Spleen (tissue), 11 donors: Measurements from ENCODE around the gene MIA2. TPM values are rescaled to one million over a fixed set of nuclear protein-coding genes. Genes with fewer than 3 reads are reported as not detected.
"Not testable (repeated sequence)": the region's sequence is repeated elsewhere in the genome, so short reads cannot be mapped to it uniquely, and the experiment has no call there.

Experiments
- DNase-seq: peaks from one replicate; pipeline ENCODE4 v3.0.0-alpha.2; 2020
- H3K27ac ChIP-seq, 8 donors: fragments of 200-600 bp; sonication (generic) in 7 of 8; 1 replicate in 4 of 8; 2 replicates in 4 of 8; pipeline versions ENCODE4 v1.5.0 to v1.8.0; 2016 to 2021; ENCODE audit warnings: inconsistent platforms in 4 of 8, mild to moderate bottlenecking in 4 of 8, moderate library complexity in 1 of 8
- H3K27me3 ChIP-seq, 7 donors: fragments of 200-600 bp; sonication (generic) in 6 of 7; replicated peaks in 1 of 7; 1 replicate in 4 of 7; 2 replicates in 3 of 7; pipeline versions ENCODE4 v1.5.0 to v1.8.0; 2016 to 2021; ENCODE audit warnings: inconsistent platforms in 3 of 7, mild to moderate bottlenecking in 1 of 7
- H3K36me3 ChIP-seq, 6 donors: fragments of 200-600 bp; sonication (generic) in 5 of 6; 1 replicate in 4 of 6; 2 replicates in 2 of 6; pipeline versions ENCODE4 v1.5.0 to v1.8.0; 2016 to 2021; ENCODE audit warnings: inconsistent platforms in 2 of 6
- H3K4me1 ChIP-seq, 6 donors: fragments of 200-600 bp; sonication (generic) in 5 of 6; 1 replicate in 3 of 6; 2 replicates in 3 of 6; pipeline versions ENCODE4 v1.5.0 to v1.8.0; 2016 to 2021; ENCODE audit warnings: inconsistent platforms in 3 of 6
- H3K4me3 ChIP-seq, 8 donors: fragments of 200-600 bp; sonication (generic) in 7 of 8; 1 replicate in 4 of 8; 2 replicates in 4 of 8; pipeline versions ENCODE4 v1.5.0 to v1.8.0; 2016 to 2021; ENCODE audit warnings: inconsistent platforms in 4 of 8, mild to moderate bottlenecking in 4 of 8, moderate library complexity in 2 of 8
- H3K9me3 ChIP-seq, 8 donors: fragments of 200-600 bp; sonication (generic) in 7 of 8; 1 replicate in 4 of 8; 2 replicates in 4 of 8; pipeline versions ENCODE4 v1.5.0 to v1.8.0; 2016 to 2021; ENCODE audit warnings: inconsistent platforms in 4 of 8
- POLR2A ChIP-seq, 3 donors: fragments of 450-650 bp; IDR thresholded peaks; one replicate each; pipeline ENCODE4 v1.5.1; 2017; ENCODE audit warnings: antibody characterized with exemption in 3 of 3, mild to moderate bottlenecking in 1 of 3
- POLR2AphosphoS5 ChIP-seq, 3 donors: sonication (generic); formaldehyde crosslinking; IDR thresholded peaks; one replicate each; pipeline ENCODE4 v1.5.1; 2017; ENCODE audit warnings: antibody characterized with exemption in 3 of 3
- whole genome bisulfite sequencing, 5 donors: extraction: QIAGEN DNeasy Blood & Tissue Kit in 3 of 5; methylation state at CpG; one replicate each; pipeline versions ENCODE4 v1.1.5 to v1.1.7; 2013 to 2018; 5-methylcytosine and 5-hydroxymethylcytosine counted together
- intact Hi-C: fragments of 100-400 bp; cut with DNase I; formaldehyde crosslinking; loops from one replicate; pipeline ENCODE4 v1.15.0; 2023; ENCODE audit warnings: low total_unique reads
- polyA plus RNA-seq, 3 donors: library from polyadenylated mRNA; stranded (reverse); fragments of 200-250 nt; gene quantifications; one replicate each; pipeline ENCODE4 v1.2.1, GENCODE V29; 2013
- total RNA-seq, 7 donors: library from RNA; depleted of rRNA in 3 of 7; stranded (reverse); fragments of >200 nt in 3 of 7; fragmentation: NEBNext Ultra II Directional in 4 of 7; extraction: Animal tissue kit (Norgen Biotek cat#: 25700) in 4 of 7; gene quantifications; one replicate each; pipeline versions ENCODE4 v1.1.0 to v1.2.1, GENCODE V29; 2016 to 2021
- TF ChIP-seq, protein P1 (sequence below), 11 experiments: fragments of 200-600 bp in 7 of 11; fragments of 450-650 bp in 4 of 11; sonication (generic) in 4 of 11; IDR thresholded peaks in 8 of 11; conservative IDR thresholded peaks in 3 of 11; 1 replicate in 7 of 11; 2 replicates in 4 of 11; pipeline versions ENCODE4 v1.4.0 to v1.8.0; 2016 to 2021; ENCODE audit warnings: antibody characterized with exemption in 11 of 11, inconsistent platforms in 4 of 11, mild to moderate bottlenecking in 1 of 11
- donor health status: healthy with polysubstance abuse.
- donor health status: DM: no; HTN: no; CAD: no; lungs with moderate emphysema.
- donor health status: DM: no; HTN: no; CAD: no.
- donor health status: Bipolar disorder and iron deficiency.
- donor health status: healthy.
- donor health status: DM: no; HTN: no; CAD: no.
- donor health status: DM: yes; HTN: yes; CAD: no.

The MIA2 gene
- total and polyA plus RNA-seq, 10 donors, result 18.3 to 31.3 (median 24.8) TPM

DNA sequence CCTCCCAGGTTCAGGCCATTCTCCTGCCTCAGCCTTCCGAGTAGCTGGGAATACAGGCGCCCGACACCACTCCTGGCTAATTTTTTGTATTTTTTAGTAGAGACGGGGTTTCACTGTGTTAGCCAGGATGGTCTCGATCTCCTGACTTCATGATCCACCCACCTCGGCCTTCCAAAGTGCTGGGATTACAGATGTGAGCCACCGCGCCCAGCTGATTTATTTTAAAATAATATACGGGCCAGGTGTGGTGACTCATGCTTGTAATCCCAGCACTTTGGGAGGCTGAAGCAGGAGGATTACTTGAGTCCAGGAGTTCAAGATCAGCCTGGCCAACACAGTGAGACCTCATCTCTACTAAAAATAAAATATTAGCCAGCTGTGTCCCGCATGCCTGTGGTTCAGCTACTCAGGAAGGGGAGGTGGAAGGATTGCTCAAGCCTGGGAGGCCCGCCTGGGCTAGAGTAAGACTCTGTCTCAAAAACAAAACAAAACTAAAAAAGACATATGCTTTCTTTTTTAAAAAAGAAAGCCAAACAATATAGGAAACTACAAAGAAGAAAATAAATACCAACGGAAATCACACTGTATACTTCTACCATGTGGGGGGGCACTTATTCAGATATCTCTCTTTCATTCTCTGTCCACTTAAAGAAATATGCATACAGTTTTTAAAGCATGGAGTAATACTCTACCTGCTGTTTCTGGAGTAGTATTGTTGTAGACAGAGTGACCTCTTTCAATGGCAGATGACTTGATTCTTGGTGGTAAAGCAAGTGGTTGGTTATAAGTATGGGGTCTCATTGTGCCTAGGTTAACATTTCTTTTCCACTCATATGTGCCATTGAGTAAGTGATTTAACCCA is 930 bp upstream of the MIA2 start:
- DNase-seq, result no peak
- peak overlapping the region in 5 of 8 donors; percentile 10 to 65 (median 37) for H3K27ac ChIP-seq
- TF ChIP-seq POLR2AphosphoS5 (IDR thresholded peaks at IDR 0.05), result no peak
- no peak for TF ChIP-seq POLR2A (IDR thresholded peaks at IDR 0.05)
- TF ChIP-seq, protein P1, sequence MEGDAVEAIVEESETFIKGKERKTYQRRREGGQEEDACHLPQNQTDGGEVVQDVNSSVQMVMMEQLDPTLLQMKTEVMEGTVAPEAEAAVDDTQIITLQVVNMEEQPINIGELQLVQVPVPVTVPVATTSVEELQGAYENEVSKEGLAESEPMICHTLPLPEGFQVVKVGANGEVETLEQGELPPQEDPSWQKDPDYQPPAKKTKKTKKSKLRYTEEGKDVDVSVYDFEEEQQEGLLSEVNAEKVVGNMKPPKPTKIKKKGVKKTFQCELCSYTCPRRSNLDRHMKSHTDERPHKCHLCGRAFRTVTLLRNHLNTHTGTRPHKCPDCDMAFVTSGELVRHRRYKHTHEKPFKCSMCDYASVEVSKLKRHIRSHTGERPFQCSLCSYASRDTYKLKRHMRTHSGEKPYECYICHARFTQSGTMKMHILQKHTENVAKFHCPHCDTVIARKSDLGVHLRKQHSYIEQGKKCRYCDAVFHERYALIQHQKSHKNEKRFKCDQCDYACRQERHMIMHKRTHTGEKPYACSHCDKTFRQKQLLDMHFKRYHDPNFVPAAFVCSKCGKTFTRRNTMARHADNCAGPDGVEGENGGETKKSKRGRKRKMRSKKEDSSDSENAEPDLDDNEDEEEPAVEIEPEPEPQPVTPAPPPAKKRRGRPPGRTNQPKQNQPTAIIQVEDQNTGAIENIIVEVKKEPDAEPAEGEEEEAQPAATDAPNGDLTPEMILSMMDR (IDR thresholded peaks at IDR 0.05 in 8 of 11, conservative IDR thresholded peaks at IDR 0.05 in 3 of 11), result no peak
- WGBS, 5 donors, result 67 to 77% (median 72%) methylated on average over 12 of the region's 12 CpGs
- intact Hi-C loops, result no loop called here
- H3K4me3 ChIP-seq, result no peak overlapping the region
- no peaks in the 10 kb centered on the region for H3K9me3 ChIP-seq
- H3K27me3 ChIP-seq, result no peaks in the 10 kb centered on the region
- no peaks in the 10 kb centered on the region for H3K36me3 ChIP-seq
- H3K4me1 ChIP-seq, result peaks cover 0 to 58% (median 22%) of the 10 kb centered on the region in 6 donors

DNA sequence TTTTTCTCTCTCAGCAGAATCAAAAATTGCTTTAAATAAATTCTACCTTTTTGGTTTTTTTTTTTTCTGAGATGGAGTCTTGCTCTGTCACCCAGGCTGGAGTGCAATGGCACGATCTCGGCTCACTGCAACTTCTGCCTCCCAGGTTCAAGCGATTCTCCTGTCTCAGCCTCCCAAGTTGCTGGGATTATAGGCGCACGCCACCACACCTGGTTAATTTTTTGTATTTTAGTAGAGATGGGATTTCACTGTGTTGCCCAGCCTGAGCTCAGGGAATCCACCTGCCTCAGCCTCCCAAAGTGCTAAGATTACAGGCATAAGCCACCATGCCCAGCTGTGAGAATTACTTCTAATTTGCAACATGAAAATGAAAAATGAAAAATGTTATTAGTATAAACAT is 1.3 kb downstream of the MIA2 start:
- H3K4me3 ChIP-seq, DNase-seq, H3K36me3 ChIP-seq, H3K27ac ChIP-seq, intact Hi-C loops, H3K27me3 ChIP-seq, H3K9me3 ChIP-seq: not testable (repeated sequence)
- peaks cover 0 to 40% (median 14%) of the 10 kb centered on the region in 6 donors for H3K4me1 ChIP-seq
- WGBS, 5 donors, result 91 to 100% (median 98%) methylated on average over 5 of the region's 5 CpGs

DNA sequence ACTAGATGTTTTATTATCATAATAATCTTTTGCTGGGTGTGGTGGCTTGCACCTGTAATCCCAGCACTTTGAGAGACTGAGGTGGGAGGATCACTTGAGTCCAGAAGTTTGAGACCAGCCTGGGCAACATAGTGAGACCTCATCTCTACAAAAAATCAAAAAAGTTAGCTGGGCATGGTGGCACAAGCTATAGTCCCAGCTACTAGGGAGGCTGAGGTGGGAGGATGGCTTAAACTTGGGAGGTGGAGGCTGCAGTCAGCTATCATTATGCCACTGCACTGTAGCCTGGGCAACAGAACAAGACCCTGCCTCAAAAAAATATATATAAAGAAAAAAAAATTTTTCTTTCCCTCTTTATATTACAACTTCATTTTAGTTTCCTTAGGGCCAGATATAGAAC is 1.8 kb downstream of the MIA2 start:
- peaks cover 0 to 37% (median 14%) of the 10 kb centered on the region in 6 donors for H3K4me1 ChIP-seq
- intact Hi-C loops, H3K4me3 ChIP-seq, H3K36me3 ChIP-seq, H3K27me3 ChIP-seq, H3K27ac ChIP-seq, H3K9me3 ChIP-seq, DNase-seq: not testable (repeated sequence)

DNA sequence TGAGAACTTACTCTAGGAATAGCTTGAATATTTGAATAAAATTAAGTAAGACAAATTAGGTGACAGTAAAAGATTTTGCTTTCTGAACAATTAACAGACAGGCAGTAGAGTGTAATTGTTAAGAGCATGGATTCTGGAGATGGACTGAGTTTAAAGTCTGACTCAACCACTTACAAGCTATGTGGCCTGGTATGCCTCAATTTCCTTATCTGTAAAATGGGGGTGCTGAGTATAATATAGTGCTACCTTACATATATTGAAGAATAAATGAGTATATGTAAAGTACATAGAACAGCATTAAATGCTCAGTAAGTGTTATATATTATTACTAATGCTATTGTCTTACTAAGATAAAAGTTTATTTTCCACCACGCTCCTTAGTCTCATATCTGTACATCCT is 7.1 kb downstream of the MIA2 start:
- Histone ChIP-seq H3K4me1 (no peaks in the 10 kb centered on the region), H3K9me3 (no peaks in the 10 kb centered on the region), H3K27ac (no peak overlapping the region), H3K36me3 (no peaks in the 10 kb centered on the region), H3K4me3 (no peak overlapping the region), H3K27me3 (no peaks in the 10 kb centered on the region)
- DNase-seq, result no peak
- TF ChIP-seq POLR2A (IDR thresholded peaks at IDR 0.05) (no peak), POLR2AphosphoS5 (IDR thresholded peaks at IDR 0.05) (no peak)
- intact Hi-C loops, result no loop called here
- WGBS, 5 donors, result 90 to 98% (median 93%) methylated on average over 1 of the region's 1 CpG

DNA sequence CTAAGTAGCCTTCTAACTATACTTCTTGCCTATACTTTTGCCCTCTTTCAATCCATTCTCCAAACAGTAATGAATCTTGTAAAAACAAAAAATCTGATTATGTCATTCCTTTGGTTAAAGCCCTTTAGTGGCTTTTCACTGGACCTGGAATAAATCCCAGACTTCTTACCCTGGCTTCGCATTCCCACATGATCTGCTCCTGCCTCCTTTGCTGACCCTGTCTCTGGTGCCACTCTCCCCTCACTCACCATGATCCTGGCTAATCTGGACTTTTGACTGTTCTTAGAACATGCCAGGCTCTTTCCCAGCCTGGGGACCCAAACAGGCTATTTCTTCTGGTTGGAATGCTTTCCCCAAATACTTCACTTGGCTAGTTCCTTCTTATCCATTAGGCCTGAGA is 7.9 kb downstream of the MIA2 start:
- no peak for DNase-seq
- 80 to 100% (median 92%) methylated on average over 1 of the region's 1 CpG for WGBS, 5 donors
- no peaks in the 10 kb centered on the region for H3K27me3 ChIP-seq
- no peaks in the 10 kb centered on the region for H3K36me3 ChIP-seq
- intact Hi-C loops, result no loop called here
- no peak overlapping the region for H3K27ac ChIP-seq
- H3K4me1 ChIP-seq, result no peaks in the 10 kb centered on the region
- no peak overlapping the region for H3K4me3 ChIP-seq
- TF ChIP-seq POLR2A (IDR thresholded peaks at IDR 0.05), result no peak
- TF ChIP-seq, protein P1 (IDR thresholded peaks at IDR 0.05 in 8 of 11, conservative IDR thresholded peaks at IDR 0.05 in 3 of 11), result no peak
- no peak for TF ChIP-seq POLR2AphosphoS5 (IDR thresholded peaks at IDR 0.05)
- no peaks in the 10 kb centered on the region for H3K9me3 ChIP-seq
